ENCODE data around the gene AHI1. TPM values are rescaled to one million over a fixed set of nuclear protein-coding genes. Genes with fewer than 3 reads are reported as not detected.

Gene AHI1
- total and polyA plus RNA-seq, 2 donors (not counting 1 experiment from before 2014, with no cell fraction given), result 14.2 to 22.8 TPM

- Histone ChIP-seq H3K79me2 (ENCODE audit: control insufficient read depth, insufficient read depth, low read length) (no peaks in the 10 kb centered on the region), H3K27ac (ENCODE audit: insufficient read depth, low read length) (no peak overlapping the region), H4K20me1 (ENCODE audit: control insufficient read depth, extremely low read depth, insufficient read depth, low read length) (no peaks in the 10 kb centered on the region), H3K9ac (ENCODE audit: insufficient read depth, low read length) (no peak overlapping the region), H3K27me3 (ENCODE audit: control insufficient read depth, insufficient read depth, low read length) (no peaks in the 10 kb centered on the region), H2AFZ (ENCODE audit: low read length) (no peak overlapping the region), H3K4me3 (replicated peaks in 1 of 4; ENCODE audit: control extremely low read depth in 1 of 4, insufficient read depth in 1 of 4, low read depth in 3 of 4, low read length in 4 of 4) (no peak overlapping the region), H3K36me3 (ENCODE audit: control insufficient read depth, insufficient read depth, low read length) (no peaks in the 10 kb centered on the region), H3K4me2 (ENCODE audit: extremely low read depth, insufficient read depth, low read length) (no peak overlapping the region), H3K9me3 (ENCODE audit: control insufficient read depth, insufficient read depth, low read depth, low read length) (no peaks in the 10 kb centered on the region), H3K4me1 (ENCODE audit: control insufficient read depth, extremely low read depth, insufficient read depth, low read length) (no peaks in the 10 kb centered on the region)
- no peak for DNase-seq (ENCODE audit: low read depth in 2 of 2)
- TF ChIP-seq EZH2 (IDR thresholded peaks at IDR 0.05; ENCODE audit: low read length, missing control alignments), result no peak
- no peak for TF ChIP-seq CTCF (conservative IDR thresholded peaks at IDR 0.05 in 1 of 2, IDR thresholded peaks at IDR 0.05 in 1 of 2; ENCODE audit: low read depth in 1 of 2, low read length in 2 of 2)
These were observed 228.8 kb downstream of the AHI1 start for GRCh38 chr6:135268740-135269139.

- no peak overlapping the region for H3K4me2 ChIP-seq (ENCODE audit: extremely low read depth, insufficient read depth, low read length)
- H2AFZ ChIP-seq (ENCODE audit: low read length), result no peak overlapping the region
- no peak overlapping the region for H3K9ac ChIP-seq (ENCODE audit: insufficient read depth, low read length)
- no peaks in the 10 kb centered on the region for H3K4me1 ChIP-seq (ENCODE audit: control insufficient read depth, extremely low read depth, insufficient read depth, low read length)
- H3K4me3 ChIP-seq (replicated peaks in 1 of 4; ENCODE audit: control extremely low read depth in 1 of 4, insufficient read depth in 1 of 4, low read depth in 3 of 4, low read length in 4 of 4), result no peak overlapping the region
- no peaks in the 10 kb centered on the region for H3K36me3 ChIP-seq (ENCODE audit: control insufficient read depth, insufficient read depth, low read length)
- H3K9me3 ChIP-seq (ENCODE audit: control insufficient read depth, insufficient read depth, low read depth, low read length), result no peaks in the 10 kb centered on the region
- H3K79me2 ChIP-seq (ENCODE audit: control insufficient read depth, insufficient read depth, low read length), result no peaks in the 10 kb centered on the region
- H4K20me1 ChIP-seq (ENCODE audit: control insufficient read depth, extremely low read depth, insufficient read depth, low read length), result no peaks in the 10 kb centered on the region
- DNase-seq (ENCODE audit: low read depth in 2 of 2), result no peak
- H3K27ac ChIP-seq (ENCODE audit: insufficient read depth, low read length), result no peak overlapping the region
- TF ChIP-seq CTCF (conservative IDR thresholded peaks at IDR 0.05 in 1 of 2, IDR thresholded peaks at IDR 0.05 in 1 of 2; ENCODE audit: low read depth in 1 of 2, low read length in 2 of 2) (no peak), EZH2 (IDR thresholded peaks at IDR 0.05; ENCODE audit: low read length, missing control alignments) (no peak)
- H3K27me3 ChIP-seq (ENCODE audit: control insufficient read depth, insufficient read depth, low read length), result no peaks in the 10 kb centered on the region
These were observed 229.3 kb downstream of the AHI1 start for GRCh38 chr6:135268263-135268662.

DNA sequence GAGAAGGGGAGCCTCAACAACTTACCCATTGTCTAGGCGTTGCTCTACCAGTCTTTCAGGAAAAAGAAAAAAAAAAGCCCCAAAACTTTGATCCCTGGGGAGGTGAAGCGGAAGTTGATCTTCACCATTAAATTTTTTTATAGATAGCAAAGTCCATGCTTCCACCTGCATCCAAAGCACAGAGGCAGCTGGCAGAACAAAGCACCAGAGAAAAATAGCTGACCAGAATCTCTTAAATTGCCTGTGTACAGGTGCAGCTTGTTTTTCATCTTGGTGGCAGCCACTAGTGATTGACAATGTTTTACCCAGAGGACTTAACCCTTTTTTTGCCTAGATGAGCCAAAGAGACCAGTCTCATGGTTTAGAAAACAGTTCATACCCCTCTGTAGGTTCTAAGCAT is 230.5 kb downstream of the AHI1 start:
- H3K79me2 ChIP-seq (ENCODE audit: control insufficient read depth, insufficient read depth, low read length), result no peaks in the 10 kb centered on the region
- H3K4me2 ChIP-seq (ENCODE audit: extremely low read depth, insufficient read depth, low read length), result no peak overlapping the region
- H3K27me3 ChIP-seq (ENCODE audit: control insufficient read depth, insufficient read depth, low read length), result no peaks in the 10 kb centered on the region
- no peak overlapping the region for H2AFZ ChIP-seq (ENCODE audit: low read length)
- no peak overlapping the region for H3K9ac ChIP-seq (ENCODE audit: insufficient read depth, low read length)
- H3K4me3 ChIP-seq (replicated peaks in 1 of 4; ENCODE audit: control extremely low read depth in 1 of 4, insufficient read depth in 1 of 4, low read depth in 3 of 4, low read length in 4 of 4), result no peak overlapping the region
- DNase-seq (ENCODE audit: low read depth in 2 of 2), result no peak
- H3K4me1 ChIP-seq (ENCODE audit: control insufficient read depth, extremely low read depth, insufficient read depth, low read length), result no peaks in the 10 kb centered on the region
- H4K20me1 ChIP-seq (ENCODE audit: control insufficient read depth, extremely low read depth, insufficient read depth, low read length), result no peaks in the 10 kb centered on the region
- H3K36me3 ChIP-seq (ENCODE audit: control insufficient read depth, insufficient read depth, low read length), result no peaks in the 10 kb centered on the region
- no peak overlapping the region for H3K27ac ChIP-seq (ENCODE audit: insufficient read depth, low read length)
- TF ChIP-seq CTCF (conservative IDR thresholded peaks at IDR 0.05 in 1 of 2, IDR thresholded peaks at IDR 0.05 in 1 of 2; ENCODE audit: low read depth in 1 of 2, low read length in 2 of 2) (no peak), EZH2 (IDR thresholded peaks at IDR 0.05; ENCODE audit: low read length, missing control alignments) (no peak)
- H3K9me3 ChIP-seq (ENCODE audit: control insufficient read depth, insufficient read depth, low read depth, low read length), result no peaks in the 10 kb centered on the region
